Type B pancreatic cell (in vitro differentiated cells): ENCODE data around the gene UBTD2. TPM values are rescaled to one million over a fixed set of nuclear protein-coding genes. Genes with fewer than 3 reads are reported as not detected.
"Not testable (repeated sequence)": the region's sequence is repeated elsewhere in the genome, so short reads cannot be mapped to it uniquely, and the experiment has no call there.

Experiments
- DNase-seq: peaks from one replicate; pipeline ENCODE4 v3.0.0; 2021; ENCODE audit warnings: mixed read lengths; ENCODE audit not compliant: unreplicated experiment; ENCODE audit errors: extremely low spot score
- H3K27ac Mint-ChIP-seq: 2 replicates; pipeline ENCODE4 v1.8.0; 2021; ENCODE audit warnings: mild to moderate bottlenecking, mixed read lengths
- H3K27me3 Mint-ChIP-seq: 2 replicates; pipeline ENCODE4 v1.8.0; 2021; ENCODE audit warnings: mixed read lengths
- H3K36me3 Mint-ChIP-seq: 2 replicates; pipeline ENCODE4 v1.8.0; 2021; ENCODE audit warnings: mixed read lengths
- H3K4me1 Mint-ChIP-seq: one replicate; pipeline ENCODE4 v1.8.0; 2021; ENCODE audit warnings: mixed read lengths; ENCODE audit not compliant: unreplicated experiment
- H3K4me3 Mint-ChIP-seq: 2 replicates; pipeline ENCODE4 v1.8.0; 2021; ENCODE audit warnings: mild to moderate bottlenecking, mixed read lengths
- H3K9me3 Mint-ChIP-seq: 2 replicates; pipeline ENCODE4 v1.8.0; 2021; ENCODE audit warnings: mixed read lengths
- total RNA-seq: library from RNA; stranded (reverse); gene quantifications from 2 replicates; pipeline ENCODE4 v1.2.1, GENCODE V29; 2021; ENCODE audit warnings: low replicate concordance
- TF ChIP-seq, protein P1 (sequence below): fragments of 200-600 bp; sonication (generic); conservative IDR thresholded peaks from 2 replicates; pipeline ENCODE4 v1.5.0; 2021; ENCODE audit warnings: antibody characterized with exemption, mild to moderate bottlenecking

UBTD2 gene
- total RNA-seq, 1 donor from 2014 or later = 47.2 TPM

- H3K4me1 Mint-ChIP-seq = no peaks in the 10 kb centered on the region
These were observed 16.4 kb upstream of the UBTD2 start for GRCh38 chr5:172299916-172300439.

DNA sequence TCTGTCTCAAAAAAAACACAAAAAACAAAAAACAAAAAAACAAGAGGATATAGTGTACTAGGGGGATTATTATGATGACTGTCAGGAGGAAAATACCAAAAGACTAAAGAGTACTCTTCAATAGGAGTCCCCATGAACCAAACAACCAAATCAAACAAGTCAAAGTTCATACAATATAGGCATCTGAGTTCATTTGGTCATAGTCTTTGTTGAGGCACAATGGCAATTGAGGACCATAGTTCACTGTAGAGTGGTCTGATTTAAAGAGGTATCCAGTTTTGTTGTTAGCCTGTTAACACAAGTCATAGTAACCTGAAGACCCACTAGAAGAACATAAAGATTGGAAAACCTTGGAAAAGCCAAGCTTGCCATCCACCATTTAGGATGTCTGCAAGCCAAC is 11.3 kb upstream of the UBTD2 start:
- TF ChIP-seq, protein P1, sequence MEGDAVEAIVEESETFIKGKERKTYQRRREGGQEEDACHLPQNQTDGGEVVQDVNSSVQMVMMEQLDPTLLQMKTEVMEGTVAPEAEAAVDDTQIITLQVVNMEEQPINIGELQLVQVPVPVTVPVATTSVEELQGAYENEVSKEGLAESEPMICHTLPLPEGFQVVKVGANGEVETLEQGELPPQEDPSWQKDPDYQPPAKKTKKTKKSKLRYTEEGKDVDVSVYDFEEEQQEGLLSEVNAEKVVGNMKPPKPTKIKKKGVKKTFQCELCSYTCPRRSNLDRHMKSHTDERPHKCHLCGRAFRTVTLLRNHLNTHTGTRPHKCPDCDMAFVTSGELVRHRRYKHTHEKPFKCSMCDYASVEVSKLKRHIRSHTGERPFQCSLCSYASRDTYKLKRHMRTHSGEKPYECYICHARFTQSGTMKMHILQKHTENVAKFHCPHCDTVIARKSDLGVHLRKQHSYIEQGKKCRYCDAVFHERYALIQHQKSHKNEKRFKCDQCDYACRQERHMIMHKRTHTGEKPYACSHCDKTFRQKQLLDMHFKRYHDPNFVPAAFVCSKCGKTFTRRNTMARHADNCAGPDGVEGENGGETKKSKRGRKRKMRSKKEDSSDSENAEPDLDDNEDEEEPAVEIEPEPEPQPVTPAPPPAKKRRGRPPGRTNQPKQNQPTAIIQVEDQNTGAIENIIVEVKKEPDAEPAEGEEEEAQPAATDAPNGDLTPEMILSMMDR = no peak
- Mint-ChIP-seq H3K4me3 (no peak overlapping the region), H3K36me3 (no peaks in the 10 kb centered on the region), H3K4me1 (peaks cover 6% of the 10 kb centered on the region), H3K9me3 (no peaks in the 10 kb centered on the region), H3K27me3 (no peaks in the 10 kb centered on the region), H3K27ac (no peak overlapping the region)
- DNase-seq = no peak

More at GRCh38 chr5:172299916-172300439, 16.4 kb upstream of the UBTD2 start:
- Mint-ChIP-seq H3K4me3 (no peak overlapping the region), H3K9me3 (no peaks in the 10 kb centered on the region), H3K27ac (no peak overlapping the region), H3K36me3 (no peaks in the 10 kb centered on the region), H3K27me3 (no peaks in the 10 kb centered on the region)
- no peak for DNase-seq
- TF ChIP-seq, protein P1 = no peak

DNA sequence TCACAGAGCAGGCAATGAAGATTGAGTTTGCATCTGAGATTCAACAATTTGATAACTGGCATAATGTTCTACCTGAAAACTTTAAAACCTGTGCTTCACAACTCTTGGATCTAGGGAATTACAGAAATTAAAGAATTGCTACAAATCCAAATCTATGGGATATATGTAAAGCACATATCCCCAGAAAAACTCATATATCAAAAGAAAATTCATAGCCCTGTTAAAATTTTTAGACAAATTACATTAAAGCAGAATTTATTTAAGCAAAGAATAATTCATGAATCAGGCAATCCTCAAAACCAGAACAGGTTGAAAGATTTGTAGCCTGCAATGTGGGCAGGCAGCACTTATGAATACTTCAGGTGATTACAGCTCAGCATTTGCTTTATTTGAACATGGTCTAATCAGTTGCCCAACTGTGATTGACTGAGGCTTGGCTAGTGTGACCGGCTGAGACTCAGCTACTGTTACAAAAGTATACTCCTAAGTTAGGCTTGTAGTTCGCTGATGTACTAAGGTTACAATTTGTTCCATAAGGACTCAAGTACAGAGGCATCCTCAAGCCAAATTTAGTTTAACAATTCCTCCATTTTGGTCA is 10.3 kb upstream of the UBTD2 start:
- TF ChIP-seq, protein P1 = peak; percentile 39
- DNase-seq = no peak
- Mint-ChIP-seq H3K4me1 (peaks cover 6% of the 10 kb centered on the region), H3K27ac (peak overlapping the region; percentile 7), H3K9me3 (no peaks in the 10 kb centered on the region), H3K36me3 (no peaks in the 10 kb centered on the region), H3K4me3 (no peak overlapping the region), H3K27me3 (no peaks in the 10 kb centered on the region)

DNA sequence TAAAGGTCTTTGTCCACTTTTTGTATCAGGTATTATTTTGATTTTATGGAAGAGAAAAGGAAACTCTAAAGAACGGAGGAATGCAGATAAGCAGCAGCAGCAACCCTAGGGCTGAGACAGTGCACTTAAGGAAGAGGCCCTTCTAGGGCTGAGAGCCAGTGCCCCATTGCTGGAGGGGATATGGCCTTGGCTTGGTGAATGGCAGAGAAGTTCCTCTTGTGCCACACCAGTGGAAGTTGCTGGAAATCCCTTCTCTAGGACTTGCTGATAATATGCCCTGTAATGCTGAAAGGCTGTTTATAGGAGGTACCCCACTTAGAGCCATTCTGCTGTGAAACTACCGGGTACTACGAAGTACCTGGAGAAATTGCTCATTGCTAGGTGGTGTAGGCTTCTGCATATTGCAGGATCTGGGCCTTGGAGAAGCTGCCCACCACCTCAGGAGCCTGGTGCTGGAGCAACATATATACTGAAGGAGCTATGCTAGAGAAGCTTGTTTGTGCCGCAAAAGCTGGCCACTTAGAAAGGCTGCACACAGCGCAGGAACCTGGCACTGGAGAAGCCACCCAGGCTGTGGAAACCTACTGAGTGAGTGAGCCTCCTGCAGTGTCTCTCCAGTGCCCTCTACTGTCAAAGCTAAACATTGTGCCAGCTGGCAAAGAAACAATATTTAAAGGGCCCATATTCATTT is 9.6 kb upstream of the UBTD2 start:
- no peak overlapping the region for H3K4me3 Mint-ChIP-seq
- no peaks in the 10 kb centered on the region for H3K36me3 Mint-ChIP-seq
- H3K4me1 Mint-ChIP-seq = peaks cover 6% of the 10 kb centered on the region
- TF ChIP-seq, protein P1 = peak; percentile 89
- H3K27ac Mint-ChIP-seq = peak overlapping the region; percentile 7
- no peaks in the 10 kb centered on the region for H3K9me3 Mint-ChIP-seq
- DNase-seq = no peak
- no peaks in the 10 kb centered on the region for H3K27me3 Mint-ChIP-seq

DNA sequence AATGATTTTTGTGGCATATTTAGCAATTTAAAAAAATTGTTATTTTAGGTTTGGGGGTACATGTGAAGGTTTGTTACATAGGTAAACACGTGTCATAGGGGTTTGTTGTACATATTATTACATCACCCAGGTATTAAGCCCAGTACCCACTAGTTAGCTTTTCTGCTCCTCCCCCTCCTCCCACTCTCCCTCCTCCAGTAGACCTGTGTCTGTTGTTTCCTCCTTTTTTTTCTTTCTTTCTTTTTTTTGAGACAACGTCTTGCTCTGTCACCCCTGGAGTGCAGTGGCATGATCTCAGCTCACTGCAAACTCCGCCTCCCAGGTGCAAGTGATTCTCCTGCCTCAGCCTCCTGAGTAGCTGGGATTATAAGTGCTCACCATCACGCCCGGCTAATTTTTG is 8.3 kb upstream of the UBTD2 start:
- not testable (repeated sequence) for H3K4me3 Mint-ChIP-seq, H3K4me1 Mint-ChIP-seq, H3K27ac Mint-ChIP-seq, DNase-seq, H3K9me3 Mint-ChIP-seq, H3K27me3 Mint-ChIP-seq, H3K36me3 Mint-ChIP-seq

DNA sequence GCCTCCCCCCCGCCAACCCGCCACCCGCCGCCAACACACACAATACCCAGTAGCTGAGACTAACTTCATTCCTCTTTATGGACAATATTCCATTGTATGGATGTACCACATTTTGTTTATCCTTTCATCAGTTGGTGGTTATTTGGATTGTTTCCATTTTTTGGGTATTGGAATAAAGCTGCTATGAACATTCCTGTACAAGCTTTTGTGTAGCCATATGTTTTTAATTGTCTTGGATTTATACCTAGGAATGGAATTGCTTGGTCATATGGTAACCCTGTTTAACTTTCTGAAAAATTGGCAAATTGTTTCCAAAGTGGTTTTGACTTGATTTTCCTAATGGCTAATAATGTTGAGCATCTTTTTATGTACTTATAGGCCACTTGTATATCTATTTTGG is 4.9 kb upstream of the UBTD2 start:
- Mint-ChIP-seq H3K27ac (no peak overlapping the region), H3K9me3 (no peaks in the 10 kb centered on the region), H3K36me3 (no peaks in the 10 kb centered on the region), H3K4me1 (peaks cover 3% of the 10 kb centered on the region), H3K4me3 (no peak overlapping the region), H3K27me3 (no peaks in the 10 kb centered on the region)
- TF ChIP-seq, protein P1 = no peak
- DNase-seq = no peak

- H3K27ac Mint-ChIP-seq, H3K4me1 Mint-ChIP-seq, DNase-seq, H3K9me3 Mint-ChIP-seq, H3K27me3 Mint-ChIP-seq, H3K36me3 Mint-ChIP-seq, H3K4me3 Mint-ChIP-seq: not testable (repeated sequence)
These were observed 3.6 kb upstream of the UBTD2 start for GRCh38 chr5:172287140-172287539.
